Measurements from ENCODE around the gene MROH2B.
"Not testable (repeated sequence)": the region's sequence is repeated elsewhere in the genome, so short reads cannot be mapped to it uniquely, and the experiment has no call there.

Gene MROH2B

DNA sequence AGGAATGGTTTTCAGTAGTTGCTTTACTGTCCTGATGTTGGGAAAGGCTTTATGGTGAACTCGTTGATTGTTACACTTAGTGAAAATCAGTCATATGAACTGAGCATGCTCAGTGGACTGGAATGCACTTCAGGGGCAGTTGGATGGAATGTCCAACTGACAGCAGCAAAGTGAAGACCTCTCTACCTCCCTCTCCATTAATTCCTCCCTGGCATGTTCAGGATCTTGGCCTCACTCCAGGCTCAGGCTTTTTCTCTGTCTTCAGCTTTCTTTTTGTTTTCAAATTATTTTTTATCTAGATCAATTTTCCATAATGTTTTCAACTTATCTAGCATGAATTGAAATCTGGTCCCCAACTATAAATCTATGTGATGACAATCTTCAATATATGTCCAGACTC, at the start of gene MROH2B:
Gene MROH2B (minus strand): TSS at position 101 of the 400 bp plus-strand sequence. CDS start 490 bp downstream, outside the sequence.
- no peak for FAIRE-seq

- FAIRE-seq: no peak
Observed at GRCh38 chr5:41120600-41120999, 49.5 kb upstream of the MROH2B start.

DNA sequence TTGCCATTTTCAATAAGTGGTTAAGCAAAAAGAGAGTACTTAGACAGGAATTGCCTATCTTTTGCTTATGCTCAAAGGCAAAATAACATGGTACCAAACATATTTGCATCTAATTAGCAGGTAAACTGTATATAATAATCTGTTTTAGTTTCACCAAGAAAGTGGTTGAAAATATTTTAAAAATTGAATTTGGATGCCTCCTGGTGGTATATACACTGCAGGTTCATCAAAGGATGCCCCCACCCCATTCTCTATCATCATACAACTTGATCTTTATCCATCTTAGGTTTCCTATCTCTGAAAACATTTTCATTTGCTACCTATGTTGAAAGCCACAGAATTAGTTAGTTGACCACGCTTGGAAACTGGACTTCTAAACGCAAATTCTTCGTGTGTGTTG, 47.0 kb upstream of the MROH2B start:
- FAIRE-seq: no peak

DNA sequence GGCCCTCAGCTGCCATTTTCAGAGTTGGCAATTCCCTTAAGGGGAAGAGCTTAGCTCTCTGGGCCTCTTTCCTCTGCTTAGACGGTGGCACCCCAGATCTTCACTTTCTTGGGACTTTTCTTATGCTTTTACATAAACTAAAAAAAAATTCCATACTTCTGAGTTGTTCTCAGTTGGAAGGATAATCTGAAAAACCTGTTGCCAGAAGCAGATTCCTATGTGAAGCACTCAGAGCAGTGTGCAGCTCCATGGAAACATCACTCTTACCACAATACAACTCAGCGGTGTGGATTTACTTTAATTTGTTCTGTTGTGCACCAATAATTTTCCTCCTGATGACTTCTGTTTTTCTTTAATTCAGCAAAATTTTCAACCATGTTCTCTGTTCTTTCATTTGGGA, 44.1 kb upstream of the MROH2B start:
- no peak for FAIRE-seq

- FAIRE-seq: no peak
Observed at GRCh38 chr5:41112486-41113455, 41.6 kb upstream of the MROH2B start.

- FAIRE-seq: no peak
Observed at GRCh38 chr5:41109186-41109585, 38.0 kb upstream of the MROH2B start.

DNA sequence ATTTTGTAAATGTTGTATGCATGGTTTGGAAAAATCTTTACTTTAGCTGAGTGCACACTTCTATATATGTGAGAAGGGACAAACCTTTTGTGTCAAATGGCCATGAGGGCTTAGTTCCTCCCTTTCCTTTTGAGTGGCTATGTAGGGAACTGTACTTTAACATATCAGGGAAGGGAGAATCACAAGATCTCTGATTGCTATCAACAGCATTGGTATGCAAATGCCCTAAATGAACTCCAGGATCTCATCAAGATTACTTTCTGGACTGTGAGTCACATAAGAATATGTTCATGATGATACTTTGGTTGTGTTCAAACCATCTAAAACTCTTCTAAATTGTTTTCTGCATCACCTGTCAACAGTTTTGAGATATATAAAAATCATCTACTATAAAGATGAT, 31.2 kb upstream of the MROH2B start:
- no peak for FAIRE-seq

GRCh38 chr5:41097642-41098041, 26.5 kb upstream of the MROH2B start:
- no peak for FAIRE-seq

- no peak for FAIRE-seq
Observed at GRCh38 chr5:41095324-41096101, 24.4 kb upstream of the MROH2B start.

GRCh38 chr5:41094871-41095270, 23.7 kb upstream of the MROH2B start:
- no peak for FAIRE-seq

GRCh38 chr5:41093803-41094202, 22.7 kb upstream of the MROH2B start:
- FAIRE-seq: no peak

DNA sequence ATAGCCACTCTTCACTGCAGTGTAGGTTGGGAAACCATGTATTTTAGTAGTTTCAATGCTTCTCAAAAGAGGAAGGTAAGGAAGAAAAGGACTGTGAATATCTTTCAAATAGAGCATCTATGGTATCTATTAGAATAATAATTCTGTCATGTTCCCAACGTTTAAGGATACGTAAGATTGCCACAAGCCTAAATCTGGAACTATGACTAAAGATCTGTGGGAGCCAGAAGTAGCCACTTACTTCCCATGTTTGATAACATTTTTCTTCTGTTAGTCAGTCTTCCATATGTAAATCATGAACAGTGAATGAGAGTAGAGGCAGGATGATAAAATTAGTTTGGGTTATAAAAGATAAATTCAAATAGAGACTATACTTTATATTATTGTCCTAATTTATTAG, 16.3 kb upstream of the MROH2B start:
- FAIRE-seq: no peak

DNA sequence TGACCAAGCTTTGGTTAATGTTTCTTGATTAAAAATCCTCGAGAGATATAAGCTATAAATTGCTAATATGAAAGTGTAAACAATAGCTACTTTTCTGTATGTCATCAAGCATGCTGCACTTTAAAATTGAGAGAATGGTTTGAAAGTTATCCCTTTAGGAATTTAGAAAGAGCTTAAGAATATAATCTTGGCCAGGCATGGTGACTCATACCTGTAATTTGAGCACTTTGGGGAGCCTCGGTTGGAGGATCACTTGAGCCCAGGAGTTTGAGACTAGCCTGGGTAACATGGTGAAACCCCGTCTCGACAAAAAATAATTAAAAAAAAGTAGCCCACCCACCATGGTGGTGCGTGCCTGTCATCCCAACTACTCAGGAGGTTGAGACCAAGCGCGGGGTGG, 12.2 kb upstream of the MROH2B start:
- FAIRE-seq: no peak

- no peak for FAIRE-seq
Observed at GRCh38 chr5:41071975-41072374, 833 bp upstream of the MROH2B start.

DNA sequence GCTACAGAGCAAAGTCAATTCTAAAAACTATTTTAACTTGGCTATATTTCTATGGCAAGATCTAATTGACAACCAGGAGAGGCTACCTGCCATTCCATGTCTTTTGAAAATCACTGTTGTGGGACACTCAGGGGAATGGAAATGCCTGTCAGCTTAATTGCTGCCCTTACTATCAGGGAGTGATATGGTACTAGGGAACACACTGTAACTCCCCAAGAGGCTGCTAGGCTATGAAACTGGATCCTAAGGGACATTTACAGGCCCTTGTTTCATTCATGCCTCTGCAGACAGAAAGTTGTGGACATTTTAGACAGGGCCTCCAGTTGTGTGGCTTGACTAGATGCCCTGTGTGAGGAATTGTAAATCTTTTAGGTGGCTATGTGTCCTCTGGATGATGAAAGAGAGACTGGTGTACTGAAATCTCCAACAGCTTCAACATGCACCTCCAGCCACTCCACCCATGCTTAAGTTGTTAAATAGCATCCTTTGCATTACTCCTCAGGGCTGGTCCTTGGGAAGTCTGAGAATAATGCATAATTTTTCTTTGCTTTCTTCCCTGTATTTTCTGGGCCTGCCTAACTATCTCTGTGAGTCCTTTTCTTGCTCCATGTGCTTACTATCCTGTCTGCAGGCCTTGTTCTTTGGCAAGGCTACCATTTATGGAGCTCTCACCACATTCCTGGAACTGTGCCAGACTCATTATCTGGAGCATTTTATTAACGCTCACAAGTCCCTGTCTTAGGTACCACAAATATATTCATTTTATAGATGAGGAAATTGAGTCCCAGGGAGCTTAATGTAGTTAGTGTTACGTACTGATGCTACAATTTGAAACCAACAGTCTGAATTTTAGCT, 3.2 kb downstream of the MROH2B start:
- FAIRE-seq: no peak

GRCh38 chr5:41065691-41066335, 5.3 kb downstream of the MROH2B start:
- no peak for FAIRE-seq

GRCh38 chr5:41057940-41058339, 13.2 kb downstream of the MROH2B start:
- no peak for FAIRE-seq

GRCh38 chr5:41057231-41057630, 13.9 kb downstream of the MROH2B start:
- no peak for FAIRE-seq

- no peak for FAIRE-seq
Observed at GRCh38 chr5:41048986-41049385, 22.2 kb downstream of the MROH2B start.

DNA sequence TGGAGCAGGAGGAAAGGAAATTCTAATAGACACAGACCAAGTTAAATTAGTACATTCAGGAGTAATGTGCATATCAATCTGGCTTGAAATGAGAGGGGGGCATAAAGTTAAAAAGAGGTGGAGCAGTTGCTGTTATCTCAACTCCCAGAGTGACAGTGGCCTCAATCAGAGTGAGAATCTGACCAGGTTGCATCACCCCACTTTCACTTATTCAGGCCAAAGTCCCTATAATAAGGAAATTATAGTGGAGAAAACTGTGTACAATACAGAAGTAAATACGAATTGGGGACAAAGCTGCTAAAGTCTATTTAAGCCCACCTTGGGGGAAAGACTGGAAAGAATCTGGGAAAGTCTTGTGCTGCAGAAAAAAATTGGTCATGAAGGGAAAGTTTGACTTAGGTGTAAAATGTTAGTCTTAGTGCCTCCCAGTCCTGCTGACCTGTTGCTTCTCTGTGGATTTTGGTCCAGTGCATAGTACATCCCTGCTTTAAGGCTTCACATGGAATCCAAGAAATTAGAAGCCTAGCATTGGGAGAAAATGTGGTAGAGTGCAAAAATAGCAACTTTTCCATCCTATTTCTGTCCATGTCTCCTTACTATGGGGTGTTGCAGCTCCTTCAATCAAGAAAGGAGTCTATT, 27.9 kb downstream of the MROH2B start:
- no peak for FAIRE-seq

DNA sequence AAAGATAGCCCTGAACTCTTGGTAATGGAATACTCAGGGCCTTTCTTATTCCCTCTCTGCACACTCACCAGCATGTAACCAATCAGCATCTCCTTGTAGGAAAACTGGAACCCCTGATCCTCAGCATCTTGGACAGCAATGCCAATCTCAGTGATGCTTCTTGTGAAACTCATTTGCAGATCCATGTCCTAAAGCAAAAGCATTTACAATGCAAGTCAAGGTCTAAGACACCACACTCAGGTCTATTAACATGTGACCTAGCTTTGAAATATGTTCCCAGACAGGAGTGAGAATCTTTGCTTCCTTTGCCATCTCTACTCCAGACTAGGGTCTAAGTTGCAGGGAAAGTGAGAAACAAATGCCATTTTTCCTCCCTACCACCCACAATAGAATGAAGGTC, 38.2 kb downstream of the MROH2B start:
- no peak for FAIRE-seq

GRCh38 chr5:41022600-41022999, 48.5 kb downstream of the MROH2B start:
- FAIRE-seq: not testable (repeated sequence)

All from A204.1 (cell line).